ENCODE measurements around the gene ANKFY1.
"Not testable (repeated sequence)": the region's sequence is repeated elsewhere in the genome, so short reads cannot be mapped to it uniquely, and the experiment has no call there.

Gene ANKFY1

GRCh38 chr17:4150096-4150495, 113.7 kb downstream of the ANKFY1 start:
- DNase-seq = no peak

- no peak for DNase-seq
Measured at GRCh38 chr17:4148611-4149308, 115.0 kb downstream of the ANKFY1 start.

GRCh38 chr17:4147751-4148310, 115.9 kb downstream of the ANKFY1 start:
- no peak for DNase-seq

- no peak for DNase-seq
Measured at GRCh38 chr17:4146641-4147040, 117.1 kb downstream of the ANKFY1 start.

GRCh38 chr17:4144422-4144747, 119.4 kb downstream of the ANKFY1 start:
- DNase-seq = no peak

- DNase-seq = peak; percentile 87 to 89
Measured at GRCh38 chr17:4143563-4144421, 120.0 kb downstream of the ANKFY1 start.

GRCh38 chr17:4142107-4142900, 121.5 kb downstream of the ANKFY1 start:
- peak; percentile 16 to 31 for DNase-seq

GRCh38 chr17:4140125-4140524, 123.7 kb downstream of the ANKFY1 start:
- DNase-seq = no peak

- DNase-seq = not testable (repeated sequence)
Measured at GRCh38 chr17:4138906-4139526, 124.8 kb downstream of the ANKFY1 start.

GRCh38 chr17:4136373-4136772, 127.4 kb downstream of the ANKFY1 start:
- DNase-seq = no peak

GRCh38 chr17:4135489-4135888, 128.3 kb downstream of the ANKFY1 start:
- no peak for DNase-seq

- no peak for DNase-seq
Measured at GRCh38 chr17:4134721-4135120, 129.1 kb downstream of the ANKFY1 start.

GRCh38 chr17:4130715-4131114, 133.1 kb downstream of the ANKFY1 start:
- no peak for DNase-seq

GRCh38 chr17:4127555-4127954, 136.2 kb downstream of the ANKFY1 start:
- no peak for DNase-seq

GRCh38 chr17:4125552-4125951, 138.2 kb downstream of the ANKFY1 start:
- no peak for DNase-seq

- no peak for DNase-seq
Measured at GRCh38 chr17:4124999-4125398, 138.8 kb downstream of the ANKFY1 start.

GRCh38 chr17:4120332-4120731, 143.4 kb downstream of the ANKFY1 start:
- no peak for DNase-seq

- DNase-seq = no peak
Measured at GRCh38 chr17:4119299-4119698, 144.5 kb downstream of the ANKFY1 start.

- no peak for DNase-seq
Measured at GRCh38 chr17:4118015-4118743, 145.6 kb downstream of the ANKFY1 start.

GRCh38 chr17:4116516-4116915, 147.3 kb downstream of the ANKFY1 start:
- no peak for DNase-seq
